ENCODE measurements around the gene FAM76B.

Gene FAM76B

GRCh38 chr11:95728094-95728493, 61.5 kb downstream of the FAM76B start:
- DNase-seq = no peak

DNA sequence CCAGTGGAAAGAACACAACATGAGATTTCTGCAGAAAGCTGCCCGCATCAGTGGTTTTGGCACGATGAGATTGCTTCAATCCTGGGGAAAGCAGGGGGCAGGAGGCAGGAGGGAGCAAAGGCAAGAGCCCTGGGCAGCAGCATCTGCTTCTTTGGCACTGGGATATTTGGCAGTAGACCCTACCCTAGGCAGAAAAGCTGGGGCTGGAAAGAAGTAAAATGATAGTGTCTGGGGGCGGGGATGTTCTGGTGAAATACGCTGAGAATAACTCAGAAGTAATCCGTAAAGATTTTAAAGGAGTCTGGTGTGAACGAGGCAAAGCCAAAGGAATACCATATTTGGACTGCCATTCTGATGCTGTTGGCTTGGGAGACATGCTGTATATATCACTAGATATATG, 62.0 kb downstream of the FAM76B start:
- no peak for DNase-seq

DNA sequence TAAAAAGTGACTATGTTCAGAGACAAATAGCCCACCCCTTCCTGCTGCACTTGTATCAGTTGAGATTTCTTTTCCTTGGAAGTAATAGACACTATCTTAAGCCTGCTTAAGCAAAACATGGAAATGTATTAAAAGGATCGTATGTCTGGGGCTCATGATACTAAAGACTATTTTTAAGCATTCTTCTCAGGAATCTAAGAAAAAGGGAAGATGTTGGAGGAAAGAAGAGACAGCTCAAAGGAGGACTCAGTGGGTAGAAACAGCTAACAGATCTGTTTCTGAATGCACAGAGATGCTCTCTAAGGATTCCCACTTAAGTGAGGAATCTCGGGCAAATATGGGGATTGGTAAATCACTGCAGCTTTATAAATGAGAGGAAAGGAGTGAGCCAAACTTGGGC, 62.5 kb downstream of the FAM76B start:
- no peak for DNase-seq

DNA sequence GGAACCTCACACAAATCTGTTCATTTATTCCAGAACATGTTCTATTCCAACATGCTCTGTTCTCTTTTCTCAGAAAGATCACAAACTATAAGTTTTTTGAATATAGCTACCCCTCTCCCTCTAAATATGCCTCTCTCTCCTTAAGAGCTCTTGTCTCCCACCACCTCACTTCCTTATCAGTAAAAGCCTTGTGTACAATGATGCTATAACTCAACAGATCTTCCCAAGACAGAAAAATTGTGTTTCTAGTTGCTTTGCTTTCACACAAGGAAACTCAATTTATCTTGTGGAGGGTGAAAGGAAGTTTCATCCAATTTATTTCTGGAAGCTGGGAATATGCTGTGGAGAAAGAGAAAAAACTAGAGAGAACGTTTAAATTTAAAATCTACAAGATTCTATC, 64.4 kb downstream of the FAM76B start:
- DNase-seq = no peak

GRCh38 chr11:95723361-95723942, 66.1 kb downstream of the FAM76B start:
- DNase-seq = no peak

DNA sequence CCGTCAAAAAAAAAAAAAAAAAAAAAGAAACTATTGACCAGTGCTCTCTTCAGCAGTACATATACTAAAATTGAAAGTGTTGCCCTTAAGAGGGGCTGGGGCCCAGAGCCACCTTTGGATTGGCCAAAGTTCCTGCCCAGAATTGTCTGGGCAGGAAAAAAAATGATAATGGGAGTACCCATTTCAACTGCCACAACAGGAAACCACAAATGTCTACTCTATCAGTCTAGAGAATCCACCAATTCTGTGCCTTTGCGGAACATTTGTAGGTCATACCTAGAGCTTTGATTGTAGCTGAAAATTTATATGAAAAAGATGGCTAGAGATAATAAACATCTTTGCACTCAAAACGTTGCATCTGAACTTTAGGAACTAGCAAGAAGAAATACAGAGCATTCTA, 69.4 kb downstream of the FAM76B start:
- no peak for DNase-seq
